Left lobe of liver (tissue), 2 donors: ENCODE results near the gene YARS1. TPM values are rescaled to one million over a fixed set of nuclear protein-coding genes. Genes with fewer than 3 reads are reported as not detected.

ENCODE experiments used
- ATAC-seq: fragments of 200-7000 bp; cut with Tn5 transposase; one replicate; pipeline ENCODE4 v1.9.1; 2020; ENCODE audit warnings: mild to moderate bottlenecking, moderate library complexity
- DNase-seq: peaks from one replicate; pipeline ENCODE4 v3.0.0-alpha.2; 2020; ENCODE audit warnings: low spot score
- total RNA-seq: library from RNA; stranded (reverse); gene quantifications from one replicate; pipeline ENCODE4 v1.2.1, GENCODE V29; 2021
- donor health status: DM: no; HTN: no; CAD: no; lungs with moderate emphysema.
- donor health status: DM: no; HTN: yes; CAD: no.

YARS1 gene
- total RNA-seq, 1 donor from 2014 or later: 38.4 TPM

DNA sequence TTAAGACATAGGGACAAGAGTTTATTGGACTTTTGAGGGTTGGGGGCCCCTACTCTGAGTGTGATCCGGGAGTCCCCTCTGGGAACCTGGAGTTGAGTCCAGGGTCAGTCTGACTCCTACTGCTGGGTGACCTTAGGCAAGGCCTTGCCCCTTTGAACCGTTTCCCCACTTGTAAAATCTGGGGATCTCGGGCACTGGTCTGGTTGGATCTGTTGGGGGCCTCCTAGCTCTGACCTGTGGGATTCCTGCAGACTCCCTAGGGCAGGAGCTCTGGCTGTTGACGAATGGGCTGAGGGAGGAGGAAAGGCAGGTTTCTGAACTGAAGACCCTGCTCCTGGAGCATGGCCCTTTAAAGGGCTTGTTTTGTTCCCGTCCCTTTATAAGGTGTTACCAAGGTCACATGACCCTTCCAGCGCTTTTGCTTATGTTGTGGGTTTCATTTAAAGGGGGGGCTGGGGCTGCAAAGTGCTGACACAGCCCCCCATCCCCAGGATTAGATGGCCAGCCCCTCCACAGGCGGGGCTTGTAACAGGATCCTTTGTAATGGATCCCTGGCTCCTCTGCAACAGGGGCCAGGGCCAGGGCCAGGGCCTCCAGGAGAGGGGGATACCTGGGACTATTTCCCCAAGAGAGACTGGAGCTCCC, 50.7 kb downstream of the YARS1 start:
- no peak for ATAC-seq
- no peak for DNase-seq

DNA sequence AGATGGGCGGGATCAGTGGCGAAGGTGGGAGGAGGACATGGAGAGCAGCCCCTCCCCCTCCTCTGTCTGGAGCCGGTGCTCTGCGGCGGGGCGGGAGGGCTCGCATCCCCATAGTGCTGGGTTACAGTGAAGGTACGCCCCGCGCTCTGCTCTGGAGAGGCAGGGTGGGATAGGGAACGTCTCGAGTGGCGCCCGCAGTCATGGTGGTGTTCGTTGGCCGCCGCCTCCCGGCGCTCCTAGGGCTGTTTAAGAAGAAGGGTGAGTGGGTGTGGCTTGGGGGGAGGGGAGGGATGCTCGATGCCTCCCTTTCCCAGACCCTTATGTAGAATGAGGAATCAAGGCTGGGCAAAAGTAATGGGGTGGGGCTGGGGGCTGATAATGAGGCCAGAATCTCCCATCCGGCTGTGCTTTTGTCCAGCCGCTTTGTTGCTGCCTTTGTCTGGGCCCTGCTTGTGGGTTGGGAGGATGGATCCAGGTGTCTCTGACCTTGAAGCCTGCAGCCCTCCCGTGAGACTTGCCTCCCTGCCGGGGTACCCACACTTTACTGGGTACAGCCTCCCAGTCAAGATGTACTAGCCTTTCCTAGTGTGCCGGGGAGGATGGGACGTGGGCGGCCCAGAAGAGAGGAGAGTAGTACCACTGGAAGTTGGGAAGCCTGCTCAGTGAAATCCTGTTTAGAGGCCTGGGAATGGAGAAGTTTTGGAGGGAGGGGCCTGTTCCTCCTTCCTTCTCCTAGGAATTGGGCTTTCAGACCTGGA, 51.4 kb downstream of the YARS1 start:
- DNase-seq: no peak

DNA sequence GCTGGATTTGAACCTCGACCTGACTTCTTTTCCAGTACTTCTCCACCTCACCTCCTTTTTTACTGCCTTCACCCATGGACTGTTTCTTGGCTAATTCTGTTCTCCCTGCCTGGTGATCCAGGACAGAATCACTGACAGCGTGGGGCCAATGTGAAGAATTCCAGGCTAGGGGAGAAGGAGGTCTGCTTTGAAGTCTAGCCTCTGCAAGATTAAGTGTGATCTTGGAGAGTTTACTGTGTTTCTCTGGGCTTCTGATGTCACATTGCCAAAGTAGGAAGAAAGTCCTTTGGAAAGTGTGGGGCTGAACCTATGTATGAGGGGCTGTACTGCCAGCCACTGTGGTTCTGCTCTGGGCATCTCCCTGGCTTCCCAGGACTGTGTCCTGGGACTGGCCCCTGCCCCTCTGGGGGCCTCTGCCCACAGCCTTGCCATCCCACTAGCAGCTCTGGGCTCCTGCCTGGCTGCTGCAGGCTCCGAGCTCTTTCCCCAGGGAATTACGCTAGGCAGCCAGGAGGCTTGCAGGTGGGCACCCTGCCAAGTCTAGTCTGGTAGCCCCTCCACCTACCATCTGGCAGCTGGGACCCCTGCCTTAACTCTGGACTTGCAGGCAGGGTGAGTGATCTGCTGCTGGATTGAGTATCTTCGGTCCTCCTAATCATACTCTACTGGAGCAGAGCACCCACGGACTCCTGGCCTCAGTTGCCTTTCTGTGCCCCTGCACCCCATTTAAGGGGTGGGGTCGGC, 52.2 kb downstream of the YARS1 start:
- ATAC-seq (no peak), DNase-seq (no peak)

More for the DNA sequence above, 51.4 kb downstream of the YARS1 start:
- no peak for ATAC-seq

DNA sequence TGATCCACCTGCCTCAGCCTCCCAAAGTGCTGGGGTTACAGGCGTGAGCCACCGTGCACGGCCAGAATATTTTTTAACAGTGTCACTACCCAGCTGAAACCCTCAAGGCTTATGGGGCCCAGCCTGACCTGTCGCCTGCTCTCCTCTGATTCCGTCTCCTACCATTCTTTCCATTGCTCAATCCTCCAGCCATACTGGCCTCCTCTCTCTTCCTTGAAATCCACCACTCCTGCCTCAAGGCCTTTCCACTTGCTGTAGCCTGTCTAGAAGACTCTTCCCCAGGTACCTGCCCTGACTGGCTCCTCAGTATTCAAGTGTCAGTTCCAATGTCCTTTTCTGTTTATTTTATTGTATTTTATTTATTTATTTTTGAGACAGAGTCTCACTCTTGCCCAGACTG, 53.9 kb downstream of the YARS1 start:
- no peak for DNase-seq

DNA sequence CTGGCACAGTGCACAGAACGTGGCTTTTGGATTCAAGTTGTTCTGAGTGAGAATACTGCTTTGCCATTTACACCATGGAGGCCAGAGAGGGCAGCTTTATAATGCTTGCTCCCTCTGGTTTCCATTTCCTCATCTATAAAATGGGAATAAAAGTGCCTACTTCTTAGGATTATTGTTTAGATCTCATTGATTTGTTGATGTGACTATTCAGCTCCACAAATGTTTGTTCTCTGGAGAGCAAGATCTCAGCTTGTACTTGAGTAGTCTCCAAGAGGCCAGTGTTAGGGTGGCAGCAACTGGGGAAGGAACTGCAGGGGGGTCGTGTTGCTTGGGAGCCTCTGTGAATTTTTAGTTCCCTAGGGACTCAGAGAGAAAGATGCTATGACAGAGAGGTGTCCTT, 55.2 kb downstream of the YARS1 start:
- no peak for DNase-seq
- peak; percentile 7 for ATAC-seq

More for the DNA sequence above, 53.9 kb downstream of the YARS1 start:
- ATAC-seq: no peak

DNA sequence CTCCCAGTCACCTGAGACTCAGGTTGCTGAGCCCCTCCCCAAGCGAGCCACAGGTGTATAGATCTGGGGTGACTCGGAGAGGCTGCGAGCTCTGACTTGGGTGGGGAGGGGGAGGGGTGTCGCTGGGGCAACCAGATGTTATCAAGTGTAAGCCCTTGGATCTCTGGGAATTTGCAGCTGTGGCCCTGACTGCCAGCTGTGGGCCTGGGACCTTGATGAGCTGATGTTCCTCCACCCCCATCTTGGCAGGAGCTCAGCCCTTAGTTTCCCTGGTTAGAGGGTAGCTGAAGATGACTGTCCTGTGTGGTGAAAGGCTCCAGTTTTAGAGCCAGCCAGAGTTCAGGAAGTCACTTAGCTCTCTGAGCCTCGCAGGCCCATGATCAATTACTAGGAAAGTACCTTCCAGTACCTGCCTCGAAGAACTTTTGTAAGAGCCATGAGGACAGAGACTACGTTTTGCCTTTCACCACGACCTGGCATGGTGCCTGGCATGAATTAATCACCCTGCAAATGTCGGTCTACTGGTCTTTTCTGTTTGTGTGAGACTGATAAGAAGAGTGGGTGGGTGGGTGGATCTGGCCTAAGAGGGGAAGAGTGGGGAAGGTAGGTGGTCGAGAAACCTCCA, 55.8 kb downstream of the YARS1 start:
- peak; percentile 71 for DNase-seq
- peak; percentile 72 for ATAC-seq

DNA sequence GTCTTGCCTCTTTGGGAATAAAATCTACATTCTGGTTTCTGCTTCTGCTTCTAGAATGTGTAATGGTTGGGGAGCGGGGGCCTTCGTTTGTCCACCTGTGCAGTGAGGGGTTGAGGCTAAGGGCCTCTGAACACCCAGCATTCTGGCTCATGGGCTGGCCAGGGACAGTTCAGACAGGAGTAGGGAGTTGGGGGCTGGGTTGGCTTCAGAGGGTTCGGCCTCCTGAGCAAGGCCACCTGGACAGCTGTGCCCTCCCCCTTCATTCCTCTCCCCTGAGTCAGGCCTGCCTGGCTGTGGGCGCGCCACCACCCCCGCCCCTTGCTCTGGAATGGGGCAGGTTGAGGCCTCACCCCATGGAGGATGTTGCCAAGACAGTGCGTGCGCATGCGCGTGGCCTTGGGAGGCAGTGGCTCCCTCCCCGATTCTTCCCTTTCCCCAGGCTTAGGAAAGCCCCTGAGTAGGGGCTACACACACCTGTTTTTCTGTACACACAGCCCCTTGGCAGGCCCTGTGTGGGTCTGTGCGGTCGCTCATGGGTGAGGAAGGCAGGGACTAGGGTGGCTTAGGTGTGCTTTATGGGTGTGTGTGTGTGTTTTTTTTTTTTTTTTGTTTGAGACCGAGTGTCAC, 57.0 kb downstream of the YARS1 start:
- peak; percentile 55 for ATAC-seq
- peak; percentile 67 for DNase-seq

DNA sequence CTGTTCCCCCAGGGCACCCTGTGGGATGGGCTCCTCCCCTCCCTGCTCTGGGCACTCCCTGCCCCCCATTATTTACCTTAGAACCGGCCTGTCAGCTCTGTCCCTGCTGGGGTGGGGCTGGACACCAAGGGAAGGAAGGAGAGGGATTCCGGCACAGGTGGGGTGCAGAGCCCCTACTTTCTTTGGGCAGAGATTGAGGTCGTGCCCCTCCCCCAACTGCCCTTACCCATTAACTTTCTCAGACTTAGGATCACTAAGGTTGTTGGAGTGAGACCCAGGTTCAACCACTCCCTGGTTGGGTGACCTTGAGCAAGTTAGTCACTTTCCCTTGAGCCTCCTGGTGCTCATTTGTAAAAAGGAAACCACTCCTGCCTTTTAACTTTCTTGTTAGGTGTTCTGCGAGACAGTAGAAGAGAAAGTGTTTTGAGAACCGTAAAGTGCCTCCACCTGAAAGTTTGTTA, 57.6 kb downstream of the YARS1 start:
- ATAC-seq (peak; percentile 41), DNase-seq (no peak)

DNA sequence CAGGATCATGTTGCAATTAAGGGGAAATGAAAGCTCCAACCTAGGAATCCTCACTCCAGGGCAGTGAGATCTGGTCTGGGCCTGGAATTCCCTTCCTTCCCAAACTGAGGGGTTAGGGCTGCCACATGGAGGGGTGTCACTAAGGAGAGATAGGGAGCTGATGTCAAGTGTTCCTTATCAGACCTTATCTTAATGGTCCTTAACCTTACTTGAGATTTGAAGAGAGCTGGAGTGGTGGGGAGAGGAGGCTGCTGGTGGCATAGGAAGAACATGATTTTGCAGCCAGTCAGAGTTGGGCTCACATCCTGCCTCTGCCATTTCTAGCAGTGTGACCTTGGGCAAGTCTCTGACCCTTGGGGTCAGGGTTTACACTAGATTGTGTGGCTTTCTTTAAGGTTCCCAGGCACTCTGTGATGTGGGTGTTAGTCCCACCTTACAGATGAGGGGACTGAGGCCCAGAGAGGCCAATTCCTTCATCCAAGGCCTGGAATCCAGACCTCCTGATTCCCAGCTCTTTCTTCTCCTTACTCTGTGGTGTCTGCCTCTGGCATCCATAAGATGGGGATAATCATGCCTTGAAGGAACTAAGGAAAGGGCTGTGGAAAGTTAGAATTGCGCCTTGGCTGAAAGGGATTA, 58.2 kb downstream of the YARS1 start:
- ATAC-seq (no peak), DNase-seq (no peak)

DNA sequence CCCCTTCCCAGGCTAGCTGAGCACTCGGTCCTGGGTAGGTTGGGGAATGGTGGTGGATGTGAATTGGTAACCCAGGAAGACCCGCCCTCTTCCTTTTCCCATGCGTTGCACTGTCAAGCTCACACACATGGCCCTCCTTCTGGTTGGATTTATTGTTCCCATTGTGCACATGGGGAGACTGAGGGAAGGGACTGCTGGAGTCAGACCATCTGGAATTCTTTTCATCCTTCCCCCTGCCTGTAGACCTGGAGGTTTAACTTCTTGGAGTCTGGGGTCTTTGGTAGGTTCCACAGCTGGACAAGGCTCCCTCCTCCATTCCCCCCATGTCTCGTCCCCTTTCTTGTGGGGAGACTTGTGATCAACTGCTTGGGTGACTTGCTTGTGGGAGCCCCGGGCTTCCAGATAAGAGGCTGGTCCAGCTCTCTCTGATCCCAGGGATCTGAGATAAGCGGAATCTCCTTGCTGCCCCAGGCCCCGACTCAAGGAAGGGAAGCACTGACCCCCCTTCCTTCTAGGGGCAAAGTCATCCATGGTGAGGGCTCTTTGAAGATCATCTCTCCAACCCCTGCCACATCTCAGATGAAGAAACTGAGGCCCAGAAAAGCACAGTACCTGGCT, 58.9 kb downstream of the YARS1 start:
- DNase-seq: no peak

DNA sequence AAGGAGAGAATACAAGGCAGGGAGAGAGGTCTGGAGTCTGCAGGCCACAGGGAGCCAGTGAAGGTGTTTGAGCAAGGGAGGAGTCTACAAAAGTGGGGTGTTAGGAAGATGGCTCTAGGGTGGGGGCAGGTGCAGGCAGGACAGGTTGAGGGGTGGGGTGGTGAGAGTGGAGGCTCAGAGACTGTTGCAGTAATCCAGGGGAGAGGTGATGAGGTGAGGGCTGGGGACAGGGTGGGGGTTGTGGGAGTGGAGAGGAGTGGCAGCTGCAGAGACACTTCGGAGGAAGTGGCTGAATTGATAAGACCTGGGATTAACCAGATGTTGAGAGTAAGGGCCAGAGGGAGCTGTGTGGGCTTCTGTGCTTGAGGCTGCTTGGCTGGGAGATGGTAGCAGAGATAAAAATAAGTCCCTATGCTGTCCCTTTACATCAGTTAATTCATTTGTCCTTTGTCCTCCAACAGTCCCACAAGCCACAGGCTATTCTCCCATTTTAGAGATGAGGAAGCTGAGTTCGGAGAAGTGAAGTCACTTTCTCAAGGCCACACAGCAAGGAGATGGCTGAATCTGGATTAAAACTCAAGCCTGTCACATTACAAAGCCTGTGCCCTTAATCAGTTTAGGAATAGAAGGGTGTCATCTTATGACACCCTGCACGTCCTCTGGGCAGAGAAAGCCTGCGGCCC, 59.8 kb downstream of the YARS1 start:
- ATAC-seq (no peak), DNase-seq (no peak)

More for the DNA sequence above, 58.9 kb downstream of the YARS1 start:
- no peak for ATAC-seq

DNA sequence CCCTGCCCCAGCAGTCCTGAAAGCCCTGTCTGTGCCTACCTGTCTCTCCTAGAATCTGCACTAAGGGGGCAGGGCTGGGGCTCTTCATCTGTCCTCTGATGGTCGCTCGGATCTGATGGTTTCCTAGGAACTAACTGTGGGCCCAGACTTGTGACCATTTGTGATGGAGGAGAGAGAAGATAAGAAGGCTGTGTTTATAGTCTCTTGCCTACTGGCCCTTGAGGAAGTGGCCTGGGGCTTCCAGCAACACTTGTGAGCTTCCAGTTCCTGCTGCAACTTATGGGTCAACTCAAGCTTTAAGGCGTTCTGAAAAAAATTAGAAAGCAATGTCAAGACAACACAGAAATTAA, 61.4 kb downstream of the YARS1 start:
- DNase-seq (no peak), ATAC-seq (no peak)

DNA sequence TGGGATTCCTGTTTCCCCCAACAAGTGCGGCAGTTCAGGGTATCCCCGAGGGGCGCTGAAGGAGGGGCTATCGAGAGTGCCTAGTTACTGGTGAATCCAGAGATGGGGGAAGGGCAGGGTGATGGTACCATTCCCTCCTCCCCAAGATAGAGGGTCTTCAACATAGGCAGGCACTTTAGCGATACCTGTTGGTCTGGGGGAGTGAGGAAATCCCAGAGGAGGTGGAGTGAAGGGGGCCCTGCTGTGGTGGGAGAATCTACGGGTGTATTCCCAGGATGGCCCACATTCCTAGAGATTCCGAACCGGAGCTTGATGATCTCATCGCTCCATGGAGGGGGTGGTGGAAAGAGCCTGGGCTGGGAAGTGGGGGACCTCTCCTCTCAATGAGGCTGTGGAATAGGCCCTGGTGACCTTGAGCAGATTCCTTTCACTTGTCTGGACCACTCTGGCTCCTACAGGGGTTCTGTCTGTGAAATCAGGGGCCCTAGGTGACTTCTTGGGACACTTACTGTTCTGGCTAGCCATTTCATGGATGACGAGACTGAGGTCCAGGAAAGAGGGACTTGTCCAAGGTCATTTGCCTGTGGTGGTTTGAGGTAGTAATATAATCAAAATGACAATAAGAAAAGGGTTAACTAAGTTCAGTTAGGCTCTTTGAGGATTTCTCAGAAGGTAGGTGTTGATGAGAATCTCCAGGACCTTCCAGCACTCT, 61.9 kb downstream of the YARS1 start:
- ATAC-seq (no peak), DNase-seq (no peak)

DNA sequence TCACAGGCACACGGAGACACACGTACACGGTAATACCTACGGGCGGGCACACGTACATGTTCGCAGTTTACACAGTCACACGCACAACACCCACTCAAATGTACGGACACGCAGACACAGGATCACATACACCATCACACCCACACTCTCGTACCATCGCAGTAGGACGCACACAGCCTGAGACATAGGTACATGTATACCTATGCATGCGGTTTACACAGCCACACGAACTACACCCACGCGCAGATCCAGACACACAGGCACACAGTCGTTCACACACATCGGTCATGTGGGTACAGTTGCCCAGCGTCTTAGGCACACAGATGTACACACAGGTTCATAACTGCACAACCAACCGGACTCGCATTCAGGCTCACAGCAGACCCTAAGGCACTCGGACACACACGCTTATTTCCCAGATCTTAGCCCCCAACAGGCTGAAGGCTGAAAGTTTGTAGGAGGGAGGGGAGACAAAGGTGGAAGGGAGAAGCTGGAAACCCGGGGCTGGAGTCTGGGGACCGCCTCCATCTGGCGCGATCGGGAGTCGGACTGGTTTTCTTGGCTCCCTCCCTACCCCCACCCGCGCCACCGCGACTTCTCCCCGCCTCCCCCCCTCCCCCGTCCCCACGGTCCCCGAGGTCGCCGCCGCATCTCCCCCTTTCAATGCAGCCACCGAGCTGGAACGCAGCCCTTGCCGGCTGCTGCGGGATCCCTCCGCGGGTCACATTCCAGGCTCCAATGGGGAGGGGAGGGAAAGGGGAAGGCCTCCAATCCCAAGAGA, 62.7 kb downstream of the YARS1 start:
- no peak for DNase-seq
- ATAC-seq: no peak

DNA sequence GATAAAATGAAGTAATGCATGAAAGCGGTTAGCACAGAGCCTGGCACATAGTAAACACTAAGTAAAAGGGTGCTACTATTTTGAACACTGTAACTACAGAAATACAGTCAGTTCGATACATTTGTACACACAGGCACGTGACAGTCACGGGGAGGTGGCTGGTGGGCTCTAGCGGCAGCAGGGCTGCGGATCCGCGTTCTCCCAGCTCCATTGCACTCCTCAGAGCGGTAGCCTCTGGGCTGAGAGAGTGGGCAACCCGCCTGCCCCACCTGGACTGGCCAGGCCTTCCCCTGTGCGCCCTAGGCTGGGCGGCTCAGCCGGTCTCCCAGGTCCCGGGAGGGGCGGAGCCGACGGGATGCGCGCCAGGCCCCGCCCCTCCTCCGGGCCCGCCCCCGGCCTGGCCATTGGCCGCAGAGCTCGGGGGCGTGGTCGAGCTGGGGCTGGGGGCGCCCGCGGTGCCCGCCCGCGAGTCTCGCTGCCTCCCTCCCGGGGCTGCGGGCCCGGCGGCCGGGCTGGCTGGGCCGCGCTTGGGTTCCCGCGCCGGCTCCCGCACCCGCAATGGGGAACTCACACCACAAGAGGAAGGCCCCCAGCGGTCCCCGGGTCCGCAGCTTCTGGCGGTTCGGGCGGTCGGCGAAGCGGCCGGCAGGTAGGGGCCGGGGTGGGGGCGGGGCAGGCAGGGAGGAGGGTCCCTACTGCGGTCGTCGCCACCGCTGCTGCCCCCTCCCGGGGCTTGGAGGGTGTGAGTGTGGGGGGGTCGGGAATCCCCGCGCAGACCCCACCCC, 63.4 kb downstream of the YARS1 start:
- ATAC-seq (peak; percentile 93), DNase-seq (no peak)

DNA sequence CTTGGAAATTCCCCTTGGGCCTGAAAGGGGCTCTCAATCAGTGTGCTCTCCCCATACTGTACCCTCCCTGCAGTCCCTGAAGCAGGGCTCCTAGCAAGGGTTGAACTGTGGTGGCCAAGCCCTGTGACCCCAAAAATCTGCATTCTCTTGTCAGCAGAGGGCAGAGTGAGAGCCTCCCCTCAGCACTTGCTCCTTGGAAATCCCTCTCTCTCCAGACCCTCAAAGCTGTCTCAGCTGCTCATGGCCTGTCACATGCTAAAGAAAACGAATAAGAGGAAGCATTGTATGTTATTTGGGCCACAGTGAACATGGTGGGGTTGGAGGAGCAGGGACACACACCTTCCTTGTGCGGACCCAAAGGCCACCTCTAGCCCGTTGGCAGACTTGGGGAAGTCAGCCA, 67.4 kb downstream of the YARS1 start:
- ATAC-seq (no peak), DNase-seq (no peak)

DNA sequence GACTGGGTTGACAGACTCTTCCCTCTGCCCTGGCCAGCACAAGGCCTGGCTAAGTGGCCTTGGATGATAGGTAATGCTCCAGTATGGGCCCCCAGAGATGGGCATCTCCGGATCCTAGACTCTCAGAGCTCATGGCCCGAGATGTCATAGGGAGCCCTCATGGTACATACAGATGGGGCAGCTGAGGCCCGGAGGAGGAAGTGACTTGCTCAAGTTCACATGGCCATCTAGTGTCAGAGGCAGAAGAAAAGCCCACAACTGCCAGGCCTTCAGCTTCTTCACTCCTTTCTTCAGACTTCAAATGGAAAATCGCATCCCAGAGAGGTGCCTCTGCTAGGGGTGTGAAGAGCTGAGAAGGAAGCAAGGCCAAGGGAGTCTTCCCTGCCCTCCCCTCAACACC, 67.8 kb downstream of the YARS1 start:
- no peak for ATAC-seq

More for the DNA sequence above, 67.8 kb downstream of the YARS1 start:
- DNase-seq: no peak
